Keratinocyte (primary cell): ENCODE results near the gene ZNRF1. TPM values are rescaled to one million over a fixed set of nuclear protein-coding genes. Genes with fewer than 3 reads are reported as not detected.

Source experiments
- DNase-seq: peaks from one replicate; pipeline ENCODE4 v3.0.0-alpha.2; 2011; ENCODE audit warnings: low read depth, missing footprints, low spot score
- FAIRE-seq: peaks from 2 replicates; lab custom pipeline; 2011; peaks lifted over from hg19 to GRCh38; lab: Jason Lieb, UNC
- H2AFZ ChIP-seq: 2 replicates; pipeline ENCODE4 v1.6.0; 2012; ENCODE audit warnings: low read length, control low read depth, inconsistent platforms; ENCODE audit not compliant: control insufficient read depth
- H3K27ac ChIP-seq: 2 replicates; pipeline ENCODE4 v1.5.1; 2011; ENCODE audit warnings: low read length; ENCODE audit not compliant: control insufficient read depth, insufficient read depth
- H3K27me3 ChIP-seq: 3 replicates; pipeline ENCODE4 v1.6.0; 2011; ENCODE audit warnings: low read length; ENCODE audit not compliant: control insufficient read depth, insufficient read depth; ENCODE audit errors: extremely low read depth
- H3K36me3 ChIP-seq, 2 experiments: 2 replicates in 1 of 2; 3 replicates in 1 of 2; pipeline ENCODE4 v1.5.1; 2011; ENCODE audit warnings: low read length in 2 of 2, mild to moderate bottlenecking in 1 of 2; ENCODE audit not compliant: control insufficient read depth in 2 of 2, insufficient read depth in 2 of 2; ENCODE audit errors: extremely low read depth in 1 of 2
- H3K4me1 ChIP-seq: 3 replicates; pipeline ENCODE4 v1.5.1; 2011; ENCODE audit warnings: low read length; ENCODE audit not compliant: control insufficient read depth, insufficient read depth; ENCODE audit errors: extremely low read depth
- H3K4me2 ChIP-seq: 3 replicates; pipeline ENCODE4 v1.6.0; 2011; ENCODE audit warnings: low read depth, low read length; ENCODE audit not compliant: control insufficient read depth, insufficient read depth; ENCODE audit errors: extremely low read depth
- H3K4me3 ChIP-seq, 3 experiments: fragments of 200-600 bp in 1 of 3; sonication (generic) in 1 of 3; 2 replicates in 2 of 3; 3 replicates in 1 of 3; pipeline ENCODE4 v1.5.1; 2011 to 2016; ENCODE audit warnings: low read length in 3 of 3, mild to moderate bottlenecking in 3 of 3, control low read depth in 2 of 3, inconsistent platforms in 1 of 3, low read depth in 1 of 3, mixed read lengths in 1 of 3, mixed run types in 1 of 3, moderate library complexity in 1 of 3; ENCODE audit not compliant: control insufficient read depth in 2 of 3, insufficient read depth in 2 of 3; ENCODE audit errors: extremely low read depth in 1 of 3
- H3K79me2 ChIP-seq: 2 replicates; pipeline ENCODE4 v1.6.0; 2012; ENCODE audit warnings: low read length; ENCODE audit not compliant: control insufficient read depth, insufficient read depth
- H3K9ac ChIP-seq: 3 replicates; pipeline ENCODE4 v1.6.0; 2011; ENCODE audit warnings: low read length; ENCODE audit not compliant: control insufficient read depth, insufficient read depth; ENCODE audit errors: extremely low read depth
- H3K9me1 ChIP-seq: 3 replicates; pipeline ENCODE4 v1.6.0; 2011; ENCODE audit warnings: low read length; ENCODE audit not compliant: control insufficient read depth, insufficient read depth; ENCODE audit errors: extremely low read depth
- H3K9me3 ChIP-seq: 2 replicates; pipeline ENCODE4 v1.5.1; 2012; ENCODE audit warnings: low read depth, low read length; ENCODE audit not compliant: control insufficient read depth
- H4K20me1 ChIP-seq: 3 replicates; pipeline ENCODE4 v1.6.0; 2011; ENCODE audit warnings: low read length; ENCODE audit not compliant: control insufficient read depth, insufficient read depth; ENCODE audit errors: extremely low read depth
- CTCF ChIP-seq, 3 experiments: IDR thresholded peaks in 1 of 3; conservative IDR thresholded peaks in 1 of 3; optimal IDR thresholded peaks in 1 of 3; 2 replicates in 2 of 3; 3 replicates in 1 of 3; pipeline versions ENCODE3 to v1.5.1; 2011; ENCODE audit warnings: low read length in 3 of 3, mild to moderate bottlenecking in 3 of 3, moderate library complexity in 2 of 3, control low read depth in 1 of 3, inconsistent platforms in 1 of 3; ENCODE audit not compliant: insufficient read depth in 2 of 3; ENCODE audit errors: extremely low read depth in 1 of 3
- EZH2 ChIP-seq: IDR thresholded peaks from one replicate; pipeline ENCODE4 v1.6.1; 2012; ENCODE audit warnings: inconsistent platforms, mild to moderate bottlenecking, low read length, moderate library complexity
- dilution Hi-C: fragments of 300-500 bp; cut with MboI; formaldehyde crosslinking; loops from one replicate; pipeline ENCODE4 v1.7.0; 2020; ENCODE audit warnings: low sequenced_read_pairs; ENCODE audit not compliant: extremely low pct_ligation_motif_present
- polyA plus RNA-seq, 5 experiments: library from polyadenylated mRNA; depleted of rRNA in 3 of 5; stranded (reverse) in 3 of 5; stranded (forward) in 1 of 5; unstranded in 1 of 5; fragments of >200 nt; gene quantifications; 1 replicate in 1 of 5; 2 replicates in 3 of 5; 3 replicates in 1 of 5; pipeline versions ENCODE4 v1.2.1 to v1.2.3, GENCODE V29; 2011 to 2012; ENCODE audit warnings: missing spikeins in 2 of 5, low read depth in 1 of 5, low replicate concordance in 1 of 5

The ZNRF1 gene
- polyA plus RNA-seq, 1 donor (not counting 4 experiments of a cell fraction or from before 2014, with no cell fraction given), result 19.1 TPM

- Histone ChIP-seq H3K9ac (no peak overlapping the region), H4K20me1 (no peaks in the 10 kb centered on the region), H3K27ac (no peak overlapping the region), H3K9me1 (no peaks in the 10 kb centered on the region), H2AFZ (no peak overlapping the region), H3K9me3 (no peaks in the 10 kb centered on the region), H3K4me3 (no peak overlapping the region), H3K4me2 (no peak overlapping the region), H3K27me3 (no peaks in the 10 kb centered on the region), H3K4me1 (peaks cover 12% of the 10 kb centered on the region), H3K79me2 (peaks cover 21% of the 10 kb centered on the region), H3K36me3 (no peaks in the 10 kb centered on the region)
- no peak for FAIRE-seq
- dilution Hi-C loops, result no loop called here
- DNase-seq, result no peak
- TF ChIP-seq EZH2 (no peak), CTCF (optimal IDR thresholded peaks at IDR 0.05 in 1 of 3, IDR thresholded peaks at IDR 0.05 in 1 of 3, conservative IDR thresholded peaks at IDR 0.05 in 1 of 3; ENCODE audit: extremely low read depth in 1 of 3, insufficient read depth in 2 of 3, low read length in 3 of 3) (no peak)
Observed at GRCh38 chr16:75083813-75084212, 85.0 kb downstream of the ZNRF1 start.

GRCh38 chr16:75085556-75085955 is 86.7 kb downstream of the ZNRF1 start:
- H3K27ac ChIP-seq, result no peak overlapping the region
- no peak overlapping the region for H3K9ac ChIP-seq
- H3K79me2 ChIP-seq, result peaks cover 29% of the 10 kb centered on the region
- no peaks in the 10 kb centered on the region for H3K9me1 ChIP-seq
- H2AFZ ChIP-seq, result no peak overlapping the region
- TF ChIP-seq CTCF (optimal IDR thresholded peaks at IDR 0.05 in 1 of 3, IDR thresholded peaks at IDR 0.05 in 1 of 3, conservative IDR thresholded peaks at IDR 0.05 in 1 of 3; ENCODE audit: extremely low read depth in 1 of 3, insufficient read depth in 2 of 3, low read length in 3 of 3) (no peak), EZH2 (no peak)
- dilution Hi-C loops, result no loop called here
- DNase-seq, result no peak
- no peak overlapping the region for H3K4me2 ChIP-seq
- no peaks in the 10 kb centered on the region for H4K20me1 ChIP-seq
- FAIRE-seq, result no peak
- no peaks in the 10 kb centered on the region for H3K27me3 ChIP-seq
- no peak overlapping the region for H3K4me3 ChIP-seq
- H3K9me3 ChIP-seq, result no peaks in the 10 kb centered on the region
- peaks cover 10% of the 10 kb centered on the region for H3K4me1 ChIP-seq
- H3K36me3 ChIP-seq, result no peaks in the 10 kb centered on the region
